HUES64 (cell line): Measurements from ENCODE around the gene STK11.

Source experiments
- H3K27ac ChIP-seq: 2 replicates; pipeline ENCODE4 v1.7.0; 2013; ENCODE audit warnings: low read depth, low read length, inconsistent platforms
- H3K27me3 ChIP-seq: 2 replicates; pipeline ENCODE4 v1.6.1; 2013; ENCODE audit warnings: mild to moderate bottlenecking, low read length; ENCODE audit not compliant: insufficient read depth
- H3K36me3 ChIP-seq: 2 replicates; pipeline ENCODE4 v1.6.1; 2013; ENCODE audit warnings: mild to moderate bottlenecking, low read length; ENCODE audit not compliant: insufficient read depth
- H3K4me1 ChIP-seq: 2 replicates; pipeline ENCODE4 v1.6.1; 2013; ENCODE audit warnings: mild to moderate bottlenecking, low read length, moderate library complexity; ENCODE audit not compliant: insufficient read depth
- H3K4me3 ChIP-seq: 2 replicates; pipeline ENCODE4 v1.5.1; 2013; ENCODE audit warnings: mild to moderate bottlenecking, low read length, moderate library complexity
- H3K9ac ChIP-seq: 2 replicates; pipeline ENCODE4 v1.6.1; 2013; ENCODE audit warnings: mild to moderate bottlenecking, low read depth, low read length
- H3K9me3 ChIP-seq: 2 replicates; pipeline ENCODE4 v1.6.1; 2013; ENCODE audit warnings: low read depth, low read length; ENCODE audit not compliant: insufficient read depth
- WGBS: fragments of 150-250, 120-280 bp; methylation state at CpG from one replicate; pipeline ENCODE4 v1.1.7; 2013; ENCODE audit warnings: missing lambda C conversion rate; 5-methylcytosine and 5-hydroxymethylcytosine counted together

Gene STK11

DNA sequence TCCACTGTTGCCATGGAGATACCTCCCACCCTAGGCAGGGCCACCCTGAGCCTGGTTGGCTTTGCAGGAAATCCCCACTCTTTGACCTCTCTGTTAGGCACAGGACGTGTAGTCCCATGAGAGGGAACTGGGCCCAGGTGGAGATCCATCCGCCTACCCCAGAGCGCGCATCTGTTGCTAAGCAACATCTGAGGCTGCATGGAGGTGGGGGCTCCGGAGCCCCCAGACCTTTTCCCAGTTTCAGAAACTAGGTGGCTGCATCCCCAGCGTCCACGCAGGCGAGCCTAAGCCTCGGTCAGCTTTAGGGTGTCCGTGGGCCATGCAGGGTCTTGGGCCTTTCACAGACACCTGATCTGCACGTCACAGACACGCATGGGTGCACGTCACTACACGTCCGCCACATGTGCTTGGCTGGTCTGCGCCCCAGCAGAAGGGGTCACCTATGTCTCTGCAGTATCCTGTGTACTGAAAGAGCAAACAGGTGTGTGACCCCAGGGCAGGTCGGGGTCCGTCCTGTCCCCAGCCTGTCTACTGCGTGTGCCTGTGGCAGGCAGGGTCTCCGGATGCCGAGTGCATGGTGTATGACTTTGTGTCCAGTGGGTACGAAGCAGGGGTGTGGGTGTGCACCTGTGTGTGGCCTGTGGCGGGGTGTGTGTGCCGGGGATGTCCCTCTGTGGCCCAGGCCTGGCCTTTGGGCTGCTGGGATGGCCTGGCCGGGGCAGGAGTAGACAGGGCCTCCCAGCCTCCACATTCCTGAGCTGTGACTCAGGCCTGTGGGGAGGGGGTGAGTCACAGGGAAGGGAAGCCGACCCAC lies 59.4 kb downstream of the STK11 start:
- peak overlapping the region; percentile 77 for H3K27ac ChIP-seq
- peaks cover 10% of the 10 kb centered on the region for H3K27me3 ChIP-seq
- no peak overlapping the region for H3K4me3 ChIP-seq
- peaks cover 35% of the 10 kb centered on the region for H3K4me1 ChIP-seq
- WGBS: 66% methylated on average over 26 of the region's 26 CpGs
- H3K9me3 ChIP-seq: no peaks in the 10 kb centered on the region
- 0 out of 2 replicates have a peak, but pooled peaks cover 6% of the 10 kb centered on the region for H3K36me3 ChIP-seq
- H3K9ac ChIP-seq: peak overlapping the region; percentile 61

DNA sequence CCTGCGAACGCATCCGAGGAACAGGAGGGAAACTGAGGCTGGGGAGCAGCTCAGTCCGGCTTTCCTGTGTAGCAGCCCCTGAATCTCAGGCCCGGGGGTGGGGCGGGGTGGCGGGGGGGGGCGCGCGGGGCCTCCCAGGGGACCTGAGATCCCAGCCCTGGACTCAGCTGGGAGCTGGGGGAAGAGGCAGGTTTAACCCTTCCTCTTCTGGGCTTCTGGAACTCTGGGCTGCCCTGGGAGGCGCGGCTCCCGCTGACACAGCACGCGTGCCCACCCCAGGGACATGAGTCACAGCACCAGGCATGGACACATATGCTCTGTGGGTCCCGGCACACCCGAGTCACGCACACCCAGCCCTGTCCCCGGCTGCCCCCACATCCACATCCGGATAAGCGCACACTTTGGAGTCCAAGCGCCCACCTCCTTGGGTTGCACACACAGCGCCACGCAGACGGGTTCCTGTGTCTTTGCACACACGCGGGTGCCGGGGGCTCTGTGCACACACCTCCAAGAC lies 60.1 kb downstream of the STK11 start:
- 7% methylated on average over 21 of the region's 28 CpGs for WGBS
- peaks cover 10% of the 10 kb centered on the region for H3K27me3 ChIP-seq
- H3K9ac ChIP-seq: peak overlapping the region; percentile 61
- peak overlapping the region; percentile 61 for H3K4me3 ChIP-seq
- H3K36me3 ChIP-seq: peaks cover 9% of the 10 kb centered on the region
- H3K9me3 ChIP-seq: no peaks in the 10 kb centered on the region
- H3K27ac ChIP-seq: peak overlapping the region; percentile 75
- H3K4me1 ChIP-seq: peaks cover 37% of the 10 kb centered on the region

DNA sequence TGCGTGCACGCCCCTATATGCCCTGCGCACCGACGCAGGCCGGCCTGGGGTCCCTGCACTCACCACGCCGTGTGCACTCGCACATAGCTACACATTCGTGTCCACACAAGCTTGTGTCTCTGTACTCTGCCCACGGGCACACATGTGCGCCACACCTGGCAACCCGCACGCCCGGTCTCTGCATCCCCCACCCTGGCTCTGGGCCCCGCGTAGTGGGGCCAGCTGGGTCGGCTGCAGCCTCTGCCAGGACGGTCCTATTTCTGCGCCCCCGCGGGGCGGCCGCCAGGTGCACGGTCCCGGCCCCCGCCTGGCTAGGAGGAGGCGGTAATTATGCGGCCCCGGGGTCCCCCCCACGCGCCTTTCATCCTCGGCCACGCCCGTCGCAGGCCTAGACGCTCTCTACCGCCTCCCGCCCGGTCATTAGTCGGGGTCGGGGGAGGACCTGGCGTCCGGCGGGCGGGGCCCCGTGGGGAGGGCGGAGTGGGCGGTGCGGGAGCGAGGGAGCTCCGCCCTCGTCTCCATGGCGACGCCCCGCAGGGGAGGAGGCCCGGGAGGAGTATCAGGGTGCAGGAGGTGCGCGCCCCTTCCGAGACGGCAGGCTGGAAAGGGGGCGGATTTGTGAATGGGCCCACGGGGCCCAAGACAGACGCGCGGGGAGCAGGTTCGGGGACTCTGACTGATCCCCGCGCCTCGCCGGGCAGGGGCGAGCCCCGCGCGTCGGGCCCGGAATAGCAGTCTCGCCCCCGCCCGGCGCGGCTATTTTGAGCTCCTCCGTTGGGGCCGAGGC lies 60.7 kb downstream of the STK11 start:
- peak overlapping the region; percentile 61 for H3K4me3 ChIP-seq
- WGBS: 2% methylated on average over 84 of the region's 84 CpGs
- H3K4me1 ChIP-seq: peaks cover 41% of the 10 kb centered on the region

DNA sequence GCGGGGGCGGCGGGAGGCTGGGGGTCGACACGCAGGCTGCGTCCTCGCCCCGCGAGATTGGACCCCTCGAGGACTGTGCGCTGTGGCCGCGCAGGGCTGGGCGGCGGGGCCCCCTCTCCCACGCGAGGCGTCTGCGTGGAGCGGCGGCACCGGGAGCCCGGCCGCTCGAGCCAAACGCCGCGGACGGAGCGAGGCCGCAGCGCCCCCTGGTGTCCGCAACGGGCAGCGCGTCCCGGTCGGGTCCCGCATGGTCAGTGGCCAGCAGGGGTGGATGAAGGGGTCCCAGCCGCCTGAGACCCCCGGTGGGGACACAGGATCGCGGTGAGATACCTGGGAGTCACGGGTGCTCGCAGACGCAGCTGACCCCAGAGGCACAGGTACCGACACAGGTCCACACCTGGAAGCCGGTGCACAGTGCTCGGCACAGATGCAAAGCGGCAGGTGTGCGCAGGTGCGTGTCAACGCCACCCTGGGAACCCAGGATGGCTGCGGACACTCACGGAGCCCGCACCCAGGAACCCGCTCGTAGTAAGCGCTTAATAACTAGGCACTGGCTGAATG lies 61.4 kb downstream of the STK11 start:
- Histone ChIP-seq H3K36me3 (peaks cover 22% of the 10 kb centered on the region), H3K9ac (peak overlapping the region; percentile 9; the same call in 1 of the 2 replicates), H3K27me3 (peaks cover 10% of the 10 kb centered on the region), H3K4me3 (peak overlapping the region; percentile 61), H3K9me3 (no peaks in the 10 kb centered on the region), H3K4me1 (peaks cover 37% of the 10 kb centered on the region), H3K27ac (no peak overlapping the region)
- 1% methylated on average over 59 of the region's 59 CpGs for WGBS

More for the DNA sequence above, 60.7 kb downstream of the STK11 start:
- H3K9ac ChIP-seq: peak overlapping the region; percentile 61
- H3K27me3 ChIP-seq: peaks cover 10% of the 10 kb centered on the region
- peak overlapping the region; percentile 75 for H3K27ac ChIP-seq
- H3K36me3 ChIP-seq: peaks cover 15% of the 10 kb centered on the region
- no peaks in the 10 kb centered on the region for H3K9me3 ChIP-seq

DNA sequence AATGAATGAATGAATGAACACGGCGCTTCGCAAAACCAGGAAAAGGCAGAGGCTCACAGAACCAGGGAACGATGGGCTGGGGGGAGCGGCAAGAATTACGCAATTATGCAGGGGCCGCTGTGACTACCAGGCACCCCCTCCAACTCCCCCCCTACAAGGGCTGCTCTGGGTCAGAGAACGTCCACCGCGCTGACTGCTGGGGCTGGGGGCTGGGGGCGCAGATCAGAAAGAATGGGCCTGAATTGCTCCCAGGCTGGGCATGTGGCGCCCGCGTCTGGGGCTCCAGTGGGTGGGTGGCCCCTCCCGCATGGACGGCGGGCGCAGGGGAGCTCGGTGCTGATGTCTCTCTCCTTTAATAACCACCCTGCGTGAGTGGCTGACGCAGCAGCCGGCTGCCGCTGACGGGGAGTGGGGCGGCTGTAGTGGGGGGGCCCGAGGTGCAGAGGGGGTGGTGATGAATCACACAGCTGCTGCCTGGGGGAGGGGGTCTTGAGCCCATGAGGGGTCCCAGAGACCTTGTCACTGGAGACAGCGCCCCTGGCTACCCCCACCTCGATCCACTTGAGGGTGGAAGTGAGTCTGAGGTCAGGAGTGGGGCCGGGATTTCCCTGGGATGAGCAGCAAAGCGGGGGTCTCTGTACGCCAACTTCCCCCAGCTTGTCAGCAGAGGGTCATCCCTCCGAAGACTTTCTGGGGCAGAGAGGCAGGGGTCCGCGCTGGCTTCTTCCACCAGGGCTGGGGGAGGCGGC lies 62.1 kb downstream of the STK11 start:
- Histone ChIP-seq H3K27me3 (peaks cover 10% of the 10 kb centered on the region), H3K9me3 (no peaks in the 10 kb centered on the region), H3K9ac (peak overlapping the region; percentile 9; the same call in 1 of the 2 replicates), H3K36me3 (peaks cover 29% of the 10 kb centered on the region), H3K4me3 (peak overlapping the region; percentile 61), H3K27ac (no peak overlapping the region), H3K4me1 (peaks cover 36% of the 10 kb centered on the region)
- WGBS: 15% methylated on average over 33 of the region's 35 CpGs

DNA sequence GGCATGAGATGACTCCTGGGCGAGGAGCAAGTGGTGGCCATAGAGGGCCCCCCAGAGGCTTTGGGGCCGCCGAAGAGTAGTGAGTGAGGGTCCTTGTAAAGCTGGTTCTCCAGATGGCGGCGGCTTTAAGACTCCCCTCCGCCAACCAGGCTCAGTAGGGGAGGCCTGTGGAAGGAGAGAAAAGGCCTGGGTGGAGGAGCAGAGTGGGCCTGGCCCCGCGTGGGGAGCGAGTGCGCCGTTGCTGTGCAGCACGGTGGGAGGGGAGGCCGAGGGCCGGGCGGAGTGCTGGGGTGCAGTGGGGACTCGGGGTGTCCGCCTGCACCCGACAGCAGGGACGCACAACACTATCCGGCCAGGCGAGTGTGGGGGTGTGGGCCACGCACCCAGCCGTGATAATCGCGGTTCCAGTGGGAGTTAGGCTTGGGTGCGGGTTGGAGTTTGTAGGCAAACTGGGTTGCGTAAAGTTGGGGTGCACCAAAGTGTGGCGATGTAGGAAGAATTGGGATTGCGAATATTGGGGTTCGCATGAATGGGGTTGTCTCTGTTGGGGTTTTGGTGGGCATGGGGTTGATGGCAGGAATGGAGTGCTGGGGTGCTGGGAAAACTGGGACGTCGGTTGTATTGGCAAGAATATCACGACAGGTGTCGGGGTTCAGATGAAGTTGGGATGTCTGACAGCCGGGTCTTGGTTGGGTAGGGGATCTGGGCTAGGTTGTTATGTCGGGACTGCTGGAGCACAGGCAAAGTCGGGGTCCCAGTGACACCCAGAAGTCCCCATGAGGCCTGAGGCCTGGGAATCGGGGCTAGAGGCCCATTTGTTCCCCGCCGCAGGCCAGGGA lies 62.9 kb downstream of the STK11 start:
- Histone ChIP-seq H3K27ac (no peak overlapping the region), H3K9ac (no peak overlapping the region), H3K4me3 (peak overlapping the region; percentile 61), H3K9me3 (no peaks in the 10 kb centered on the region), H3K36me3 (peaks cover 37% of the 10 kb centered on the region), H3K4me1 (peaks cover 31% of the 10 kb centered on the region), H3K27me3 (peaks cover 10% of the 10 kb centered on the region)
- WGBS: 51% methylated on average over 40 of the region's 40 CpGs

DNA sequence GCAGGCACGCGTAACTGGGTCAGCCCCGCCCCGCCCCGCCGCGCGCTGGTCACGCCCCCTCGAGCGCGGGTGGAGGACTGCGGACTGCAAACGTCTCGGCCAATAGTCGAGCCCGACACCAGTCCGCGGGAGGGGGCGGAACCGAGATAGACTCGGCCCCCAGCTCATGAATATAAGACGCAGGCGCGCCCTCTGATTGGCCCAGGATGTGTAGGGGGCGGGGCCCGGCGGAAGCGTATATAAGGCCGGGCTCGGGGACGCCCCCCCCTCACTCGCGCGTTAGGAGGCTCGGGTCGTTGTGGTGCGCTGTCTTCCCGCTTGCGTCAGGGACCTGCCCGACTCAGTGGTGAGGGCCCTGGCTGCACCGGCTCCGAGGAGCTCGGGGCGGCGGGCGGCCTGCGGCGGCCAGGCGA lies 63.5 kb downstream of the STK11 start, which contains the start of gene CIRBP:
Gene CIRBP (plus strand): TSS at position 268 of the 413 bp plus-strand sequence. CDS start 1,602 bp downstream, outside the sequence.
- H3K36me3 ChIP-seq: peaks cover 43% of the 10 kb centered on the region
- H3K4me1 ChIP-seq: peaks cover 32% of the 10 kb centered on the region
- WGBS: under 1% methylated on average over 50 of the region's 50 CpGs

DNA sequence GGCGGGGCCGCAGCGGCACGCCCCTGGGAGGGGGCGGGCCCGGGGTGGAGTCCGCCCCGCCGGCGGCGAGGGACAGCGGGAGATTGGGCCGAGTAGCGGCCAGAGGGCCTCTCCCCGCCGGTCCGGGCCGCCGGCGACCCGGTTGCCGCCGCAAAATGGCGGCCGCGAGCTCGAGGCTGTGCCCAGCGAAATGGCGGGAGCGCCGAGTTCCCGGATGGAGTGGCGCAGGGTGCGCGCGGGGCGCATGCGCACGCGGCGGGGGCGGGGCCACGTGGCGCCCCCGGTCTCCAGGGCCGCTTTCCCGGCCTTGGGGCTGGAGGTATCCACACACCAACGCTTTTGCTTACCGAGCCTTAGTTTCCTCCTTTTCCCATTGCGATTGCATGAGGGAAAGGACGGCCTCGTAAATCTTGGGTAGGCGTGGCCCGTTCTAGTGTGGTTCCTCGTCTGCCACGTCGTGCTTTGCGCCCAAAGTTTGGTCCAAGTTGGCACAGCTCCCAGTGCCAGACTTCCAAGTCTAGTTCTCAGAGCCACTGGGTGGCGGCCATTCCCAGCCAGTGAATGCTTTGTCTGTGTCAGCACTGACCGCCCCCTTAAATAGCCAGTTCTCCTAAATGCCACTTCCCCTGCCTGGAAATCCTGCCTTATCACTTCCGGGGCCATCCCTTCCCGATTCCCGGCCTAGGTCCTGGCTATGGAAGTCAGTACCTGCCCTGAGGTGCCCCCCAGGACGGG lies 64.1 kb downstream of the STK11 start:
- Histone ChIP-seq H3K4me1 (peaks cover 28% of the 10 kb centered on the region), H3K36me3 (peaks cover 44% of the 10 kb centered on the region), H3K27ac (peak overlapping the region; percentile 89), H3K27me3 (peaks cover 10% of the 10 kb centered on the region), H3K9me3 (no peaks in the 10 kb centered on the region), H3K9ac (peak overlapping the region; percentile 96), H3K4me3 (peak overlapping the region; percentile 76)
- 1% methylated on average over 64 of the region's 64 CpGs for WGBS

More for the DNA sequence above, 63.5 kb downstream of the STK11 start, which contains the start of gene CIRBP:
- peak within 1 kb of the TSS; percentile 96 for H3K9ac ChIP-seq
- no peaks in the 10 kb centered on the region for H3K9me3 ChIP-seq
- H3K27ac ChIP-seq: peak within 1 kb of the TSS; percentile 89
- peak within 1 kb of the TSS; percentile 76 for H3K4me3 ChIP-seq
- H3K27me3 ChIP-seq: peaks cover 10% of the 10 kb centered on the region

DNA sequence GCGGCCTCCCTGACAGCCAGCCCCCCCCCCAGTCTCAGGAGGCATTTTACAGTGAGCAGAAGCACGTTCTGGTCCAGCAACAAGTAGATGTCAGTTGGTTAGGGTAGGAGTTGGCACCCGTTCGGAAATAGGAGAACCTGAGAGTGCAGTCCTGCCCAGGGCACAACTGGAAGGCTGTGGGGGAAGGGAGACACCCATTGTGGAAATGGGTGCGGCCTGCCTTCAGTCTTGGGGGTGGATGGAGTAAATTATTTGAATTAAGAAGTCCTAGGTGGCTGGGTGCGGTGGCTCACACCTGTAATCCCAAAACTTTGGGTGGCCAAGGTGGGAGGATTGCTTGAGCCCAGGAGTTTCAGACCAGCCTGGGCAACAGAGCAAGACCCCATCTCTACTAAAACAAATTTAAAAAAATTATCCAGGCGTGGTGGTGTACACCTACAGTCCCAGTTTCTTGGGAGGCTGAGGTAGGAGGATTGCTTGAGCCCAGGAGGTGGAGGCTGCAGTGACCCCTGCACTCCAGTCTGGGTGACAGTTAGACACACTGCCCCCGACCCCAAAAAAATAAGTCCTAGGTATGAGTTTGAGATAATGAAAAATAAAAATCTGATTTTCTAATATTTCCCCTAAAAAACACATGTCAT lies 64.8 kb downstream of the STK11 start:
- peaks cover 48% of the 10 kb centered on the region for H3K36me3 ChIP-seq
- peak overlapping the region; percentile 96 for H3K9ac ChIP-seq
- H3K9me3 ChIP-seq: no peaks in the 10 kb centered on the region
- H3K27me3 ChIP-seq: peaks cover 10% of the 10 kb centered on the region
- peak overlapping the region; percentile 89 for H3K27ac ChIP-seq
- peaks cover 22% of the 10 kb centered on the region for H3K4me1 ChIP-seq
- WGBS: 57% methylated on average over 7 of the region's 8 CpGs
- H3K4me3 ChIP-seq: peak overlapping the region; percentile 76
